Stimulated activated CD8-positive, alpha-beta memory T cell treated with anti-CD3 and anti-CD28 coated beads, Interleukin-4, amount 100 ng/mL, for 4 hours (primary cell): ENCODE results near the gene PCDHGC5.

Experiments used
- DNase-seq, 2 donors: peaks; one replicate each; pipeline ENCODE4 v3.0.0-alpha.2; 2020; ENCODE audit warnings: low read depth in 2 of 2, low spot score in 1 of 2

PCDHGC5 gene

GRCh38 chr5:141488591-141489561 is at the start of gene PCDHGC5:
Gene PCDHGC5, plus strand, starts transcription at chr5:141489081. Its CDS starts 160 bp downstream, at chr5:141489241.
- no peak for DNase-seq

DNA sequence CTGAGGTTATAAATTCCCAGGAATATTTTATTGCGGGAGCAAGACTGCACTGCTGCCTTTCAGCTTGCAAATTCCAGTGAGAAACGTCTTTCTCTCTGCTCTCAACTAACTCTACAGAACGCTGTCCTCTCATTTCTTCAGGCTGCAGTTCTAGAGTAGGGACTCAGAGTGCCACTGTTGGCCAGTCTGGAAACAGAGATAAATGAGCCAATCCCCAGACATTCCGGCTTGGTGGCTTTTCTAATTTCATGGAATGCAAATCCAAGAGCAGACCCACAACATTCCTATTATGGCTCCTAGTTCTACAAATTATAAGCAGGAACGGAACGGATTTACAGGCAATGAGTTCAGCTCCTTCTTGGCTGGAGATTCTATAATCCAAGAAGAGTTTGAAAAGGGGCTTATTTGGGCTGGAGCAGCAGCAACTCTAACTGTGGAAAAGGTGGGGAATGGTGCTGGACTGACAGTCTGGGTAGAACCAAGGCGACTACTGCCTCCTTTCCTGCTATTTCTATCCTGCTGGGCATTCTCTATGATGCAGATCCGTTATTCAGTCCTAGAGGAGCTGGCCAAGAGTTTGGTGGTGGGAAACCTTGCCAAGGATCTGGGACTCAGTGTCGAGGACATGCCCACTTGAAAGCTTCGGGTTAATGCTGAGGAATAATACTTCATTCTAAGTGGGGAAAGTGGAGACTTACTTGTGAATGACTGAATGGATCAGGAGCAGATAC is 49.3 kb upstream of the PCDHGC5 start:
- DNase-seq: no peak

GRCh38 chr5:141440341-141440740 is 48.5 kb upstream of the PCDHGC5 start:
- DNase-seq: no peak

DNA sequence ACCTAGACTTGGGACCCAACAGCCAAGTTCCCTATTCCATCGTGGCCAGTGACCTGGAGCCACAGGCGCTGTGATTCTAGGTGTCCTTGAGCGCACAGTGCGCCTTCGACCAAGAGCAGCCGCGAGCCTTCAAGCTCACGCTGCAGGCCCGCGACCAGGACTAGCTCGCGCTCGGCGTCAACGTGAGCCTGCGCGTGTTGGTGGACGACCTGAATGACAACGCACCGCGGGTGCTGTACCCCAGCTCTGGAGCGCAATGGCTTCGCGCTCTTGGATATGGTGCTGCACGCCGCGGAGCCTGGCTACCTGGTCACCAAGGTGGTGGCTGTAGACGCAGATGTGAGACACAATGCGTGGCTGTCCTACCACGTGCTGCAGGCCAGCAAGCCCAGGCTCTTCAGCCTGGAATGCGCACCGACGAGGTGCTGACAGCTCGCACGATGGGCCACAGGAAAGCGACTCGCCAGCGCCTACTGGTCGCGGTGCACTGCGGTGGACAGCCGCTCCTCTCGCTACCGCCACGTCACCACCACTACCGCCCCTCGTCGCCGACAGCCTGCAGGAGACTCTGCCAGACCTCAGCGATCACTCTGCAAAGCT is 47.2 kb upstream of the PCDHGC5 start:
- no peak for DNase-seq

DNA sequence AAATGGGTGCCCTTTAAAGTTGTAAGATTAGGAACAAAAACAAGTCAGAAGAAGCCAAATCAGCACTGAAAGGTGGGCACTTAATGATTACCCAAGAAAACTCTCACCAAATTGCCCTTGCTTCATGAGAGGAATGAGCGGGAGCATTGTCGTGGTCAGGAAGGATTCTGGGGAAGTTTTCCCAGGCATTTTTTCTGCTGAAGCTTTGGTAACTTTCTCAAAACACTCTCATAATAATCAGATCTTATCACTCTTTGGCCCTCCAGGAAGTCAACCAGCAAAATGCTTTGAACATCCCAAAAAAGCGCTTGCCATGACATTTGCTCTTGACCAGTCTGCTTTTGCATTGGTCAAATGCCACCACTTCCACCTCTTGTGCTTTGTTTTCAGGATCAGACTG is 23.5 kb upstream of the PCDHGC5 start:
- no peak for DNase-seq

DNA sequence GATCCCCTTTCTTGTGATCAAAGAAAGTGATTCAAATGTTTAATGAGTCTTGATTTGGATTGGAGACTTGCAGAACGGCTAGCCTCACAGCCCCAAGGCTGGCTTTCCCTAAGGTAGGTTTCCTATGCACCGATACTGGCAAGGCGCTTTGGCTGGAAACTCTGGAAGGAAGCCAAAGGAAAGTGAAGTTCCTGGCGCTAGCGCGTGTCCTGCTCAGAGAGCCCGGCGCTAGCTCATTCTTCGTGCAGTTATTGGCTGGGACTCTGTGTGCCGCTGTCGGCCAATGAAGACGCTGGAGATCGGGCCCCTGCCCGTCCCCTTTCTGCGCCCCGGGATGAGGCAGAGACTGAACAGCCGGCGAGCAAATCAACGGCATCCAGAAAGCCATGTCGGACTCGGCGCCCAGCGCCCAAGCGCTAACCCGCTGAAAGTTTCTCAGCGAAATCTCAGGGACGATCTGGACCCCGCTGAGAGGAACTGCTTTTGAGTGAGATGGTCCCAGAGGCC is 13.2 kb upstream of the PCDHGC5 start, which contains the start of gene PCDHGC3:
PCDHGC3 (plus strand) TSS at position 342 of the 507 bp plus-strand sequence; CDS start at position 493, 151 bp downstream.
- no peak for DNase-seq

DNA sequence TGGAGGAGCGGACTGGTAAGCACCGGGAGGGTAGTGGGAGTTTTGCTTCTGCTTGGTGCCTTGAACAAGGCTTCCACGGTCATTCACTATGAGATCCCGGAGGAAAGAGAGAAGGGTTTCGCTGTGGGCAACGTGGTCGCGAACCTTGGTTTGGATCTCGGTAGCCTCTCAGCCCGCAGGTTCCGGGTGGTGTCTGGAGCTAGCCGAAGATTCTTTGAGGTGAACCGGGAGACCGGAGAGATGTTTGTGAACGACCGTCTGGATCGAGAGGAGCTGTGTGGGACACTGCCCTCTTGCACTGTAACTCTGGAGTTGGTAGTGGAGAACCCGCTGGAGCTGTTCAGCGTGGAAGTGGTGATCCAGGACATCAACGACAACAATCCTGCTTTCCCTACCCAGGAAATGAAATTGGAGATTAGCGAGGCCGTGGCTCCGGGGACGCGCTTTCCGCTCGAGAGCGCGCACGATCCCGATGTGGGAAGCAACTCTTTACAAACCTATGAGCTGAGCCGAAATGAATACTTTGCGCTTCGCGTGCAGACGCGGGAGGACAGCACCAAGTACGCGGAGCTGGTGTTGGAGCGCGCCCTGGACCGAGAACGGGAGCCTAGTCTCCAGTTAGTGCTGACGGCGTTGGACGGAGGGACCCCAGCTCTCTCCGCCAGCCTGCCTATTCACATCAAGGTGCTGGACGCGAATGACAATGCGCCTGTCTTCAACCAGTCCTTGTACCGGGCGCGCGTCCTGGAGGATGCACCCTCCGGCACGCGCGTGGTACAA is 12.6 kb upstream of the PCDHGC5 start:
- DNase-seq: no peak

- no peak for DNase-seq
Observed at GRCh38 chr5:141477044-141477575, 11.8 kb upstream of the PCDHGC5 start.

DNA sequence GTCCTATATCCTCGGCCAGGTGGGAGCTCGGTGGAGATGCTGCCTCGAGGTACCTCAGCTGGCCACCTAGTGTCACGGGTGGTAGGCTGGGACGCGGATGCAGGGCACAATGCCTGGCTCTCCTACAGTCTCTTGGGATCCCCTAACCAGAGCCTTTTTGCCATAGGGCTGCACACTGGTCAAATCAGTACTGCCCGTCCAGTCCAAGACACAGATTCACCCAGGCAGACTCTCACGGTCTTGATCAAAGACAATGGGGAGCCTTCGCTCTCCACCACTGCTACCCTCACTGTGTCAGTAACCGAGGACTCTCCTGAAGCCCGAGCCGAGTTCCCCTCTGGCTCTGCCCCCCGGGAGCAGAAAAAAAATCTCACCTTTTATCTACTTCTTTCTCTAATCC is 11.1 kb upstream of the PCDHGC5 start:
- DNase-seq: no peak

GRCh38 chr5:141478321-141478945 is 10.4 kb upstream of the PCDHGC5 start:
- no peak for DNase-seq

GRCh38 chr5:141479776-141480175 is 9.1 kb upstream of the PCDHGC5 start:
- DNase-seq: no peak

- no peak for DNase-seq
Observed at GRCh38 chr5:141483902-141484301, 5.0 kb upstream of the PCDHGC5 start.

DNA sequence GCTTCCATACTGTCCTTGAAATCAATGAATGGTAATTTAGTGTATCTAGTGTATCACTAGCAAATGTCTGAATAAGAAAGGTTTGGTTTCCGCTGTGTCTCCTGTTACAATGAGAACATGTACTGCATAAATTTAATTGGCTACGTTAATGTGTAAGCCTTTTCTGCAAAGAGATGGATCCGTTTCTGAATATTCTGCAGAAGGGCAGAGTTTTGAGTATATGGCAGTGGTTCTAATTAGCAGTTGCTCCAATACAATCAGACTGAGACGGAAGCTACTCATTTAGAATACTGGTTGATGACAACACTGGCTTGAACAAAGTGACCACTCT is 4.6 kb upstream of the PCDHGC5 start:
- DNase-seq: no peak

GRCh38 chr5:141484641-141485311 is 4.1 kb upstream of the PCDHGC5 start, which contains the start of gene PCDHGC4:
Gene PCDHGC4, plus strand, starts transcription at chr5:141485030. Its CDS starts 144 bp downstream, at chr5:141485174.
- DNase-seq: no peak

DNA sequence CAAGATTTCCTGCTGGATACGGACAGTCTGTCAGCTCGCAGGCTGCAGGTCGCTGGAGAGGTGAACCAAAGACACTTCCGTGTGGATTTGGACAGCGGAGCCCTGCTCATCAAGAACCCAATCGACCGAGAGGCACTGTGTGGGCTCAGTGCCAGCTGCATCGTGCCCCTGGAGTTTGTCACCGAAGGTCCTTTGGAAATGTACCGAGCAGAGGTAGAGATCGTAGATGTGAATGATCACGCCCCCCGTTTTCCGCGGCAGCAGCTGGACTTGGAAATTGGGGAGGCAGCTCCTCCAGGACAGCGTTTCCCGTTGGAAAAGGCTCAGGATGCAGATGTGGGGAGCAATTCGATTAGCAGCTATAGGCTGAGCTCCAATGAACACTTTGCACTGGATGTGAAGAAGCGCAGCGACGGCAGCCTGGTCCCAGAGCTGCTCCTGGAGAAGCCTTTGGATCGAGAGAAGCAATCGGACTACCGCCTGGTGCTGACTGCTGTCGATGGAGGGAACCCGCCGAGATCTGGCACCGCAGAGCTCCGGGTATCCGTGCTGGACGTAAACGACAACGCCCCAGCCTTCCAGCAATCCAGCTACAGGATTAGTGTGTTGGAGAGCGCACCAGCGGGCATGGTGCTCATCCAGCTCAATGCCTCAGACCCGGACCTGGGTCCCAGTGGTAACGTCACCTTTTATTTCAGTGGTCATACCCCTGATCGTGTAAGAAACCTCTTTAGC is 3.4 kb upstream of the PCDHGC5 start:
- DNase-seq: no peak

DNA sequence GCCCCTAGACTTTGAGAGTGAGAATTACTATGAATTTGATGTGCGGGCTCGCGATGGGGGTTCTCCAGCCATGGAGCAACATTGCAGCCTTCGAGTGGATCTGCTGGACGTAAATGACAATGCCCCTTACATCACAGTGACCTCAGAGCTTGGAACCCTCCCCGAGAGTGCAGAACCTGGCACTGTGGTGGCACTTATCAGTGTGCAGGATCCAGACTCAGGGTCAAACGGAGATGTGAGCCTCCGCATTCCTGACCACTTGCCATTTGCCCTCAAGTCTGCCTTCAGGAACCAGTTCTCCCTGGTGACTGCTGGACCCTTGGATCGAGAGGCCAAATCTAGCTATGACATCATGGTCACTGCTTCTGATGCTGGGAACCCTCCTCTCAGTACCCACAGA is 2.8 kb upstream of the PCDHGC5 start:
- no peak for DNase-seq

DNA sequence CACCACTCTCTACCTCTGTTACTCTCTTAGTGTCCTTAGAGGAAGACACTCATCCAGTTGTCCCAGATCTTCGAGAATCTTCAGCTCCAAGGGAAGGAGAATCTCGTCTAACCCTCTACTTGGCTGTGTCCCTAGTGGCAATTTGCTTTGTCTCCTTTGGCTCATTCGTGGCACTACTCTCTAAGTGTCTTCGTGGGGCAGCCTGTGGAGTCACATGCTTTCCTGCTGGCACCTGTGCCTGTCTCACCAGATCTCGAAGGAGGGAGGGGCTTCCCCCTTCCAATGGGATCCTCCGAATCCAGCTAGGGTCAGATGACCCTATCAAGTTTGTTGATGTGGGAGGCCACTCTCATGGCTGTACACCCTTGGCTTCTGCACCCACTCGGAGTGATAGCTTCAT is 1.8 kb upstream of the PCDHGC5 start:
- DNase-seq: no peak

- DNase-seq: no peak
Observed at GRCh38 chr5:141489841-141490240, 960 bp downstream of the PCDHGC5 start.

DNA sequence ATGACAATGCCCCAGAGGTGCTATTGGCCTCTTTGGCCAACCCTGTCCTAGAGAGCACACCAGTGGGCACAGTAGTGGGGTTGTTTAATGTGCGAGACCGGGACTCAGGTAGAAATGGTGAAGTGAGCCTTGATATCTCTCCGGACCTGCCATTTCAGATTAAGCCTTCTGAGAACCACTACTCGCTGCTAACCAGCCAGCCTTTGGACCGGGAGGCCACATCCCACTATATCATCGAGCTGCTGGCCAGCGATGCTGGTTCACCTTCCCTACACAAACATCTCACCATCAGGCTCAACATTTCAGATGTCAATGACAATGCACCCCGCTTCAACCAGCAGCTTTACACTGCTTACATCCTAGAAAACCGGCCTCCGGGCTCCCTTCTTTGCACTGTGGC is 1.4 kb downstream of the PCDHGC5 start:
- DNase-seq: no peak
